DOHH2 (cell line): ENCODE data around the gene GSG1L.

ENCODE experiments used
- EZH2phosphoT487 ChIP-seq: fragments of 200-600 bp; sonication (generic); IDR thresholded peaks from 2 replicates; pipeline ENCODE4 v1.6.1; 2017; ENCODE audit warnings: borderline replicate concordance, mild to moderate bottlenecking, antibody characterized with exemption, low read length, moderate library complexity, mixed read lengths
- TF ChIP-seq, protein P1 (sequence below): fragments of 200-600 bp; sonication (generic); IDR thresholded peaks from one replicate; pipeline ENCODE4 v1.5.1; 2014; ENCODE audit warnings: antibody characterized with exemption, mild to moderate bottlenecking, low read depth, low read length; ENCODE audit not compliant: poor library complexity, severe bottlenecking

DNA sequence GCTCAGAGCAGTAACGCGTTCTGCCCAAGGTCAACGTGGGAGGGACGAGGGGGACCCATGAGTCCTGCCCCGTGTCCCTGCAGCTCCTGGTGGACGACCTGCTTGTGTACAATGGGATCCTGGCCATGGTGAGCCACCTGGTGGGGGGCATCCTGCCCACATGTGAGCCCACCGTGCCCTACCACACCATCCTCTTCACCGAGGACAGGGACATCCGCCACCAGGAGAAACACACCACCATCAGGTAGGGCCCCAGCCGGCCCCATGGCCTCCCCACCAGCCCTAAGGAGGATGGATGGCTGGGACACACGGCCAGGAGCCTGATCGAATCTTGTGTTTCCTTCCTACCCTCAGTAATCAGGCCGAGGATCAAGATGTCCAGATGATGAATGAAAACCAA lies 286.0 kb downstream of the GSG1L start:
- TF ChIP-seq, protein P1, sequence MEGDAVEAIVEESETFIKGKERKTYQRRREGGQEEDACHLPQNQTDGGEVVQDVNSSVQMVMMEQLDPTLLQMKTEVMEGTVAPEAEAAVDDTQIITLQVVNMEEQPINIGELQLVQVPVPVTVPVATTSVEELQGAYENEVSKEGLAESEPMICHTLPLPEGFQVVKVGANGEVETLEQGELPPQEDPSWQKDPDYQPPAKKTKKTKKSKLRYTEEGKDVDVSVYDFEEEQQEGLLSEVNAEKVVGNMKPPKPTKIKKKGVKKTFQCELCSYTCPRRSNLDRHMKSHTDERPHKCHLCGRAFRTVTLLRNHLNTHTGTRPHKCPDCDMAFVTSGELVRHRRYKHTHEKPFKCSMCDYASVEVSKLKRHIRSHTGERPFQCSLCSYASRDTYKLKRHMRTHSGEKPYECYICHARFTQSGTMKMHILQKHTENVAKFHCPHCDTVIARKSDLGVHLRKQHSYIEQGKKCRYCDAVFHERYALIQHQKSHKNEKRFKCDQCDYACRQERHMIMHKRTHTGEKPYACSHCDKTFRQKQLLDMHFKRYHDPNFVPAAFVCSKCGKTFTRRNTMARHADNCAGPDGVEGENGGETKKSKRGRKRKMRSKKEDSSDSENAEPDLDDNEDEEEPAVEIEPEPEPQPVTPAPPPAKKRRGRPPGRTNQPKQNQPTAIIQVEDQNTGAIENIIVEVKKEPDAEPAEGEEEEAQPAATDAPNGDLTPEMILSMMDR: no peak
- no peak for TF ChIP-seq EZH2phosphoT487
